Mucosa of stomach (tissue), 1 donor: Measurements from ENCODE around the gene PUS3.
"Not testable (repeated sequence)": the region's sequence is repeated elsewhere in the genome, so short reads cannot be mapped to it uniquely, and the experiment has no call there.

Source experiments
- H3K27me3 ChIP-seq: one replicate; pipeline ENCODE4 v1.7.0; 2013; ENCODE audit warnings: mild to moderate bottlenecking, low read length; ENCODE audit not compliant: control insufficient read depth, insufficient read depth
- H3K36me3 ChIP-seq: one replicate; pipeline ENCODE4 v1.7.0; 2013; ENCODE audit warnings: low read length; ENCODE audit not compliant: control insufficient read depth, insufficient read depth
- H3K4me1 ChIP-seq: one replicate; pipeline ENCODE4 v1.7.0; 2013; ENCODE audit warnings: mild to moderate bottlenecking, low read length; ENCODE audit not compliant: control insufficient read depth, insufficient read depth
- H3K4me3 ChIP-seq: one replicate; pipeline ENCODE4 v1.7.0; 2013; ENCODE audit warnings: low read length
- H3K9ac ChIP-seq: one replicate; pipeline ENCODE4 v1.7.0; 2013; ENCODE audit warnings: mild to moderate bottlenecking, low read length, moderate library complexity
- H3K9me3 ChIP-seq: one replicate; pipeline ENCODE4 v1.7.0; 2013; ENCODE audit warnings: mild to moderate bottlenecking, low read length, moderate library complexity; ENCODE audit not compliant: control insufficient read depth
- donor health status: Pancreatic carcinoma.

PUS3 gene

GRCh38 chr11:125924384-125925007, 21.5 kb upstream of the PUS3 start:
- Histone ChIP-seq H3K9ac (no peak overlapping the region), H3K9me3 (no peaks in the 10 kb centered on the region), H3K4me3 (no peak overlapping the region), H3K36me3 (no peaks in the 10 kb centered on the region), H3K27me3 (peaks cover 15% of the 10 kb centered on the region), H3K4me1 (no peaks in the 10 kb centered on the region)

GRCh38 chr11:125923633-125924032, 20.6 kb upstream of the PUS3 start:
- Histone ChIP-seq H3K4me3 (no peak overlapping the region), H3K9ac (no peak overlapping the region), H3K4me1 (no peaks in the 10 kb centered on the region), H3K27me3 (peaks cover 15% of the 10 kb centered on the region), H3K36me3 (no peaks in the 10 kb centered on the region), H3K9me3 (no peaks in the 10 kb centered on the region)

- Histone ChIP-seq H3K36me3 (no peaks in the 10 kb centered on the region), H3K4me1 (no peaks in the 10 kb centered on the region), H3K9me3 (no peaks in the 10 kb centered on the region), H3K4me3 (no peak overlapping the region), H3K9ac (no peak overlapping the region), H3K27me3 (peaks cover 15% of the 10 kb centered on the region)
Observed at GRCh38 chr11:125923012-125923579, 20.1 kb upstream of the PUS3 start.

- H3K27me3 ChIP-seq: peaks cover 15% of the 10 kb centered on the region
Observed at GRCh38 chr11:125922156-125922555, 19.1 kb upstream of the PUS3 start.

GRCh38 chr11:125921042-125921441, 18.0 kb upstream of the PUS3 start:
- no peaks in the 10 kb centered on the region for H3K9me3 ChIP-seq
- peaks cover 16% of the 10 kb centered on the region for H3K4me1 ChIP-seq
- no peaks in the 10 kb centered on the region for H3K36me3 ChIP-seq
- H3K4me3 ChIP-seq: no peak overlapping the region
- no peak overlapping the region for H3K9ac ChIP-seq
- peaks cover 7% of the 10 kb centered on the region for H3K27me3 ChIP-seq

More at GRCh38 chr11:125922156-125922555, 19.1 kb upstream of the PUS3 start:
- Histone ChIP-seq H3K36me3 (no peaks in the 10 kb centered on the region), H3K9ac (no peak overlapping the region), H3K9me3 (no peaks in the 10 kb centered on the region), H3K4me3 (no peak overlapping the region), H3K4me1 (peaks cover 5% of the 10 kb centered on the region)

GRCh38 chr11:125918140-125918840, 15.3 kb upstream of the PUS3 start:
- Histone ChIP-seq H3K9ac (no peak overlapping the region), H3K9me3 (no peaks in the 10 kb centered on the region), H3K27me3 (no peaks in the 10 kb centered on the region), H3K4me3 (no peak overlapping the region), H3K36me3 (no peaks in the 10 kb centered on the region), H3K4me1 (peaks cover 21% of the 10 kb centered on the region)

- no peak overlapping the region for H3K9ac ChIP-seq
- H3K9me3 ChIP-seq: no peaks in the 10 kb centered on the region
Observed at GRCh38 chr11:125916683-125917347, 13.8 kb upstream of the PUS3 start.

GRCh38 chr11:125914601-125915000, 11.6 kb upstream of the PUS3 start:
- H3K27me3 ChIP-seq, H3K9ac ChIP-seq, H3K9me3 ChIP-seq, H3K36me3 ChIP-seq, H3K4me3 ChIP-seq: not testable (repeated sequence)
- H3K4me1 ChIP-seq: peaks cover 21% of the 10 kb centered on the region

More at GRCh38 chr11:125916683-125917347, 13.8 kb upstream of the PUS3 start:
- Histone ChIP-seq H3K36me3 (no peaks in the 10 kb centered on the region), H3K4me1 (peaks cover 21% of the 10 kb centered on the region), H3K27me3 (no peaks in the 10 kb centered on the region), H3K4me3 (no peak overlapping the region)

GRCh38 chr11:125910226-125910849, 7.3 kb upstream of the PUS3 start:
- H3K4me3 ChIP-seq: no peak overlapping the region

GRCh38 chr11:125904678-125905077, 1.7 kb upstream of the PUS3 start:
- H3K9ac ChIP-seq: no peak overlapping the region
- H3K36me3 ChIP-seq: no peaks in the 10 kb centered on the region
- no peaks in the 10 kb centered on the region for H3K9me3 ChIP-seq
- H3K4me1 ChIP-seq: peaks cover 16% of the 10 kb centered on the region
- H3K27me3 ChIP-seq: peaks cover 17% of the 10 kb centered on the region
- no peak overlapping the region for H3K4me3 ChIP-seq

More at GRCh38 chr11:125910226-125910849, 7.3 kb upstream of the PUS3 start:
- H3K9me3 ChIP-seq: no peaks in the 10 kb centered on the region
- H3K9ac ChIP-seq: no peak overlapping the region
- H3K27me3 ChIP-seq: no peaks in the 10 kb centered on the region
- H3K36me3 ChIP-seq: no peaks in the 10 kb centered on the region
- H3K4me1 ChIP-seq: no peaks in the 10 kb centered on the region

- Histone ChIP-seq H3K9me3 (no peaks in the 10 kb centered on the region), H3K36me3 (no peaks in the 10 kb centered on the region), H3K9ac (no peak within 1 kb of the TSS), H3K27me3 (peaks cover 17% of the 10 kb centered on the region), H3K4me1 (peaks cover 16% of the 10 kb centered on the region), H3K4me3 (peak within 1 kb of the TSS; percentile 72)
Observed at GRCh38 chr11:125903711-125904659, 979 bp upstream of the PUS3 start, which contains the start of gene DDX25. Gene DDX25 (plus strand): TSS chr11:125904508. CDS start chr11:125904518, 10 bp downstream.
